Measurements from ENCODE around the gene ELSPBP1.

DNA sequence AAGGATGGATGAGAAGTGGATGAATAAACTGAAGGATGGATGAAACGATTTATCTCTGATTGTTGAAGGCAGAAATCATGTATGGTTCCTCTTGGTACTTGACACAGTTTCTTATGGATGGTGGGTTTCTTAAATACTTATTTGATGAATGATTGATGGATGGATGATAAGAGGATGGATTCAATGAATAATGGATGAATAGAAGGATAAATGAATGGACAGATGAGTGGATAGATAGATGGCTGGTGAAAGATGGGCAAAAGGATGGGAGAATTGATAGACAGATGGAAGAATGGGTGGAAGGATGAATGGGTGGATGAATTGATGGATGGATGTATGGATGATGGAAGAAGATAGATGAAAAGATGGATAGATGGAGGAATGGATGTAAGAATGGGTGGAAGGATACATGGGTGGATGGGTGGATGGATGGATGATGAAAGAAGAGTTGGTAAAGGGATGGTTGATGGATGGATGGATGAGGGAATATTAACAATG, 1.8 kb downstream of the ELSPBP1 start:
- TF ChIP-seq, protein P1, sequence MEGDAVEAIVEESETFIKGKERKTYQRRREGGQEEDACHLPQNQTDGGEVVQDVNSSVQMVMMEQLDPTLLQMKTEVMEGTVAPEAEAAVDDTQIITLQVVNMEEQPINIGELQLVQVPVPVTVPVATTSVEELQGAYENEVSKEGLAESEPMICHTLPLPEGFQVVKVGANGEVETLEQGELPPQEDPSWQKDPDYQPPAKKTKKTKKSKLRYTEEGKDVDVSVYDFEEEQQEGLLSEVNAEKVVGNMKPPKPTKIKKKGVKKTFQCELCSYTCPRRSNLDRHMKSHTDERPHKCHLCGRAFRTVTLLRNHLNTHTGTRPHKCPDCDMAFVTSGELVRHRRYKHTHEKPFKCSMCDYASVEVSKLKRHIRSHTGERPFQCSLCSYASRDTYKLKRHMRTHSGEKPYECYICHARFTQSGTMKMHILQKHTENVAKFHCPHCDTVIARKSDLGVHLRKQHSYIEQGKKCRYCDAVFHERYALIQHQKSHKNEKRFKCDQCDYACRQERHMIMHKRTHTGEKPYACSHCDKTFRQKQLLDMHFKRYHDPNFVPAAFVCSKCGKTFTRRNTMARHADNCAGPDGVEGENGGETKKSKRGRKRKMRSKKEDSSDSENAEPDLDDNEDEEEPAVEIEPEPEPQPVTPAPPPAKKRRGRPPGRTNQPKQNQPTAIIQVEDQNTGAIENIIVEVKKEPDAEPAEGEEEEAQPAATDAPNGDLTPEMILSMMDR (conservative IDR thresholded peaks at IDR 0.05), result no peak
- TF ChIP-seq EZH2 (IDR thresholded peaks at IDR 0.05; ENCODE audit: low read depth), result no peak
